ENCODE results near the gene MAP4K5. TPM values are rescaled to one million over a fixed set of nuclear protein-coding genes. Genes with fewer than 3 reads are reported as not detected.
A peak's percentile ranks its signal among the peaks of the same experiment; 100 is the strongest.
"Not testable (repeated sequence)": the region's sequence is repeated elsewhere in the genome, so short reads cannot be mapped to it uniquely, and the experiment has no call there.

MAP4K5 gene
- total RNA-seq, 4 donors from 2014 or later, result 81.5 to 138 (median 107) TPM

DNA sequence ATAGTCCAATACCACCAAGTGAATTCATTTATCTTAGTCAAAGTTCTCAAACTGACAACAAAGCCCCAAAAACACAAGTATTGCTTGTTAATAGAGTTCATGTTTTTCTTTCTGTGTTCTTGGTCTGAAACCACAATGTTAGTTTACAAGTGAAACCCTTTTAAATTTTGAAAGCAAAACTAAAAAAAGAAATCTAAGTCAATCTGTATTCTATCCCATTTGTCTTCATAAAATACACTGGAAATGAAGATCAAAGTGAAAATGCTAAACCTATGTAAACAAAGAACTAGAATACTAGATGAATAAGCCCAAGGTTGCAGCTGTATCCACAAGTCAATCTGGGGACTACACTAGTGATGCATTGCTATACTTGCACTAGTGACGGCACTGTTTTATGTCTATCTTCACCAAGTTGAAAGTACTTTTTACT is 10.4 kb downstream of the MAP4K5 start:
- Histone ChIP-seq H3K9me3 (no peaks in the 10 kb centered on the region), H3K27me3 (no peaks in the 10 kb centered on the region), H3K36me3 (no peaks in the 10 kb centered on the region), H3K4me1 (peaks cover 5 to 63% (median 17%) of the 10 kb centered on the region in 3 donors), H3K27ac (peak overlapping the region in 2 of 4 donors; percentile 22 to 29), H3K4me3 (no peak overlapping the region)
- WGBS, 2 donors (ENCODE audit: low coverage in 1 of 2), result 62 to 80% methylated on average over 1 of the region's 1 CpG
- TF ChIP-seq POLR2AphosphoS5 (IDR thresholded peaks at IDR 0.05) (no peak), EP300 (IDR thresholded peaks at IDR 0.05) (no peak), POLR2A (IDR thresholded peaks at IDR 0.05) (no peak)
- TF ChIP-seq, protein P1, sequence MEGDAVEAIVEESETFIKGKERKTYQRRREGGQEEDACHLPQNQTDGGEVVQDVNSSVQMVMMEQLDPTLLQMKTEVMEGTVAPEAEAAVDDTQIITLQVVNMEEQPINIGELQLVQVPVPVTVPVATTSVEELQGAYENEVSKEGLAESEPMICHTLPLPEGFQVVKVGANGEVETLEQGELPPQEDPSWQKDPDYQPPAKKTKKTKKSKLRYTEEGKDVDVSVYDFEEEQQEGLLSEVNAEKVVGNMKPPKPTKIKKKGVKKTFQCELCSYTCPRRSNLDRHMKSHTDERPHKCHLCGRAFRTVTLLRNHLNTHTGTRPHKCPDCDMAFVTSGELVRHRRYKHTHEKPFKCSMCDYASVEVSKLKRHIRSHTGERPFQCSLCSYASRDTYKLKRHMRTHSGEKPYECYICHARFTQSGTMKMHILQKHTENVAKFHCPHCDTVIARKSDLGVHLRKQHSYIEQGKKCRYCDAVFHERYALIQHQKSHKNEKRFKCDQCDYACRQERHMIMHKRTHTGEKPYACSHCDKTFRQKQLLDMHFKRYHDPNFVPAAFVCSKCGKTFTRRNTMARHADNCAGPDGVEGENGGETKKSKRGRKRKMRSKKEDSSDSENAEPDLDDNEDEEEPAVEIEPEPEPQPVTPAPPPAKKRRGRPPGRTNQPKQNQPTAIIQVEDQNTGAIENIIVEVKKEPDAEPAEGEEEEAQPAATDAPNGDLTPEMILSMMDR (IDR thresholded peaks at IDR 0.05), result no peak
- no peak for ATAC-seq

DNA sequence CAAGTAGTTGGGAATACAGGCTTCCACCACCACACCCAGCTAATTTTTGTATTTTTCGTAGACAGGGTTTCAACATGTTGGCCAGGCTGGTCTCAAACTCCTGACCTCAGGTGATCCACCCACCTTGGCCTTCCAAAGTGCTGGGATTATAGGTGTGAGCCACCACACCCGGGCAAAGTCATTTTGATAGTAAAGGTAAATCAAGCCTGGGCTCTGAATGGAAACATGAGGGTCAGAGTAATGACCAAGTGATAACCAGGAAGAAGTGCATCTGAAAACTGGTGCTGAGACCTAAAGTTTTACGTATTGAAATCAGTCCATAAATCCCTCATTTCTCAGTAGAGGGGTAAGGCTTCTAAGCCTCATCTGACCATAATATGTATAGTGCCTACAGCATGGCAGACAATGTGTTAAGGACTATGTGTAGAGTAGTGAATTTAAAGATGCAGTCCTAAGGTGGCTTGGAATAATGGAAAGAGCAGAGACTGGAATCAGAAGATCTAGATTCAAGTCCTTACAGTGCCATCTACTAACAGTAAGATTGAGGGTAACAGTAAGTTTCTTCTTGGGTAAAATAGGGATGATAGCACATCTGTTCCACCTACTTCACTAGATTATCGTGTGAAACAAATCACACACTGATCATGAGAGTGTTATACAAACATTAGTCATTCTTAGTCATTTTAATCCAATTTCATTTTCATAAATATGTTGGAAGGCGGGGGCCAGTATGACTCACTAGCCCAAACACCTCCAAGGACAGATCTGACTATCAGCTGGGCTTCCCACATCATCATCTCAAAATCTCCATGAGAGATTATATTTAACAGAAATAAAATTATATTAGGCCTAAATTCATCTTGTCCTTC is 11.2 kb downstream of the MAP4K5 start:
- Histone ChIP-seq H3K4me3 (no peak overlapping the region), H3K36me3 (no peaks in the 10 kb centered on the region), H3K9me3 (no peaks in the 10 kb centered on the region), H3K4me1 (peaks cover 5 to 63% (median 17%) of the 10 kb centered on the region in 3 donors), H3K27ac (peak overlapping the region in 3 of 4 donors; percentile 14 to 37 (median 29)), H3K27me3 (no peaks in the 10 kb centered on the region)
- ATAC-seq, result peak; percentile 70
- 27 to 46% methylated on average over 1 to 4 of the region's 5 CpGs for WGBS, 2 donors (ENCODE audit: low coverage in 1 of 2)
- TF ChIP-seq POLR2AphosphoS5 (IDR thresholded peaks at IDR 0.05) (no peak), POLR2A (IDR thresholded peaks at IDR 0.05) (no peak), EP300 (IDR thresholded peaks at IDR 0.05) (no peak)
- TF ChIP-seq, protein P1 (IDR thresholded peaks at IDR 0.05), result no peak

DNA sequence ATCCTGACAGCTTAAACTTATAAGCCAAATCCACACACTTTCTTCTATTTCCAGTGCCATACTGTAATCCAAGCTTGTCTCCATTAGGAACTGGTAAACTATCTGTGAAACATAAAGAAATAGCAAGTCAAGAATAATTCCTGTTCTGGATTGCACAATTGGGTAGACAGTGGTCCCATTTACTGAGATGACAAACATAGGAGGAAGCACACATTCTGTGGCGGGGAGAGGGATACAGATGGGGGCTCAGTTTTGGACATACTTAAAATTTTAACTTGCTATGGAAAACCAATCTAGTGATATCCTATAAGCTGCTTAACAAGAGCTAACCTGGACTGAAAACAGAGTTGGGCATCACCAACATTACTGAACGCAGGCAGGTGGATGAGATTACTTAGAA is 16.3 kb downstream of the MAP4K5 start:
- H3K9me3 ChIP-seq, result no peaks in the 10 kb centered on the region
- no peak overlapping the region for H3K27ac ChIP-seq
- H3K27me3 ChIP-seq, result no peaks in the 10 kb centered on the region
- no peaks in the 10 kb centered on the region for H3K36me3 ChIP-seq
- no peak for ATAC-seq
- WGBS, 2 donors (ENCODE audit: low coverage in 1 of 2), result 95 to 100% methylated on average over 1 to 2 of the region's 2 CpGs
- H3K4me3 ChIP-seq, result no peak overlapping the region
- peaks cover under 1 to 35% (median under 1%) of the 10 kb centered on the region in 3 donors for H3K4me1 ChIP-seq
- TF ChIP-seq POLR2AphosphoS5 (IDR thresholded peaks at IDR 0.05) (no peak), POLR2A (IDR thresholded peaks at IDR 0.05) (no peak), EP300 (IDR thresholded peaks at IDR 0.05) (no peak)
- TF ChIP-seq, protein P1 (IDR thresholded peaks at IDR 0.05), result no peak

DNA sequence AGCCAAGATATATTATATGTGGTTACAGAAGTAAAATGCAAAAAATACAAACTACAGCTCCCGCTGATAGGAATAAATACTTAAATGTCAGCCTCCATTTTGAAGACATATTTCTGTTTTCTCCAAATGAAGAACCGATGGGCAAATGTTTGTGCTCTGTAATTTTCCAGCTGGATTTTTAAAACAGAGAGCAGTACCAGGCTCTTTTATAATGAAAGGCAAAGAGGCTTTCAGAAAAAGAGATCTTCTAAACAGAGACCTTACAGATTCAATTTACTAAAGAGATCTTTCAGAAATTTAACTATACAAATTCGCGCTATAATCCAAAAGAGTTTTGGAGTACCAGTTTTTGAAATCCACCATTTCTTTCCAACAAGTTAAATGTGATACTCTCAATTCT is 19.9 kb downstream of the MAP4K5 start:
- Histone ChIP-seq H3K27me3 (no peaks in the 10 kb centered on the region), H3K27ac (no peak overlapping the region), H3K4me1 (peaks cover 0 to 39% (median 0%) of the 10 kb centered on the region in 3 donors), H3K9me3 (no peaks in the 10 kb centered on the region), H3K36me3 (no peaks in the 10 kb centered on the region), H3K4me3 (no peak overlapping the region)
- WGBS, 2 donors (ENCODE audit: low coverage in 1 of 2), result 86% methylated on average over 4 of the region's 4 CpGs
- TF ChIP-seq POLR2A (IDR thresholded peaks at IDR 0.05) (no peak), EP300 (IDR thresholded peaks at IDR 0.05) (no peak), POLR2AphosphoS5 (IDR thresholded peaks at IDR 0.05) (no peak)
- TF ChIP-seq, protein P1 (IDR thresholded peaks at IDR 0.05), result no peak
- no peak for ATAC-seq

DNA sequence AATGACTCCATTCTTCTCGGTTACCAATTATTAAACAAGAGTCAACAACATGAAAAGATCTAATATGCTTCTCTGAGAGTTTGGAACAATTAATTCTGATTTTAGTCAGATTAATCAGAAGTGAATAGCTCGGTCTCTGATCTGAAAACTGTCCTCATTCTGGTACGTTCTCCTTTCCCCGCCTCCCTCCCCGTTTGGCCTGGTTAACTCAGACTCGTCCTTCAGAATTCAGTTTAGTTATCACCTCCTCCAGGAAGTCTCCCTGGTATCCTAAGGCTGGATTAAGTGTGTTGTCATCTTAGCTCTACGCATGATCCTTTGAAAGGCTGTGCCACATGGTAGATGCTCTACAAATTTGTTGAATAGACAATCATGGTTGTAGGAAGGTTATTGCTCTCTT is 22.2 kb downstream of the MAP4K5 start:
- no peak for TF ChIP-seq POLR2AphosphoS5 (IDR thresholded peaks at IDR 0.05)
- TF ChIP-seq, protein P1 (IDR thresholded peaks at IDR 0.05), result no peak
- TF ChIP-seq POLR2A (IDR thresholded peaks at IDR 0.05), result no peak
- no peak for TF ChIP-seq EP300 (IDR thresholded peaks at IDR 0.05)
- Histone ChIP-seq H3K4me3 (no peak overlapping the region), H3K36me3 (no peaks in the 10 kb centered on the region), H3K9me3 (no peaks in the 10 kb centered on the region), H3K27ac (no peak overlapping the region), H3K27me3 (no peaks in the 10 kb centered on the region), H3K4me1 (peaks cover 0 to 23% (median 0%) of the 10 kb centered on the region in 3 donors)
- WGBS, 2 donors (ENCODE audit: low coverage in 1 of 2), result 62 to 89% methylated on average over 6 to 7 of the region's 7 CpGs
- ATAC-seq, result no peak

DNA sequence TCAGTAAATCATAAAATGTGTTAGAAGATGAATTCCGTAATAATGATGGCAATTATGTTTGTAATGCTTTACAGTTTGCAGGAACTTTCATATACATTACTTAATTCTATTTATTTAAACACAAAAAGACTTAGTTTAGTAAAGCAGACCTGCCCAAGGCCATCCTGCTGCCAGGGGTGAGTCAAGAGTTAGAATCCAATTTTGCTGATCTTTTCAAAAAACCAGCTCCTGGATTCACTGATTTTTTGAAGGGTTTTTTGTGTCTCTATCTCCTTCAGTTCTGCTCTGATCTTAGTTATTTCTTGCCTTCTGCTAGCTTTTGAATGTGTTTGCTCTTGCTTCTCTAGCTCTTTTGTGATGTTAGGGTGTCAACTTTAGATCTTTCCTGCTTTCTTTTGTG is 25.3 kb downstream of the MAP4K5 start:
- H3K27ac ChIP-seq, H3K4me3 ChIP-seq, H3K9me3 ChIP-seq, H3K27me3 ChIP-seq, ATAC-seq: not testable (repeated sequence)
- H3K36me3 ChIP-seq, result peaks cover 0 to 11% of the 10 kb centered on the region in 2 donors
- 89 to 94% methylated on average over 1 of the region's 1 CpG for WGBS, 2 donors (ENCODE audit: low coverage in 1 of 2)
- peaks cover 0 to 18% (median 0%) of the 10 kb centered on the region in 3 donors for H3K4me1 ChIP-seq
